Measurements from ENCODE around the gene ADISSP. TPM values are rescaled to one million over a fixed set of nuclear protein-coding genes. Genes with fewer than 3 reads are reported as not detected.

Gene ADISSP
- total and polyA plus RNA-seq, 2 of the 13 experiments (the other 11 are each of a cell fraction or from before 2014, with no cell fraction given), result 38.3 to 90.6 TPM

- TF ChIP-seq ZNF280D (CRISPR knock-in tag; IDR thresholded peaks at IDR 0.05), result peak; percentile 68; the same call in 1 of the 2 replicates
- TF ChIP-seq ZNF326 (CRISPR knock-in tag; IDR thresholded peaks at IDR 0.05; ENCODE audit: borderline replicate concordance), result no peak
- no peak for TF ChIP-seq ARNT (IDR thresholded peaks at IDR 0.05)
- 0 out of 2 replicates have a peak, but pooled peaks have one; percentile 20 for TF ChIP-seq ZNF788 (CRISPR knock-in tag; IDR thresholded peaks at IDR 0.05; ENCODE audit: borderline replicate concordance)
- no peak for TF ChIP-seq SNRNP70 (IDR thresholded peaks at IDR 0.05; ENCODE audit: low read depth, low read length)
- TF ChIP-seq ZNF549 (CRISPR knock-in tag; IDR thresholded peaks at IDR 0.05), result no peak
- 0 out of 2 replicates have a peak, but pooled peaks have one; percentile 21 for TF ChIP-seq ZSCAN31 (CRISPR knock-in tag; IDR thresholded peaks at IDR 0.05; ENCODE audit: low read depth)
- TF ChIP-seq FOSL2 (CRISPR knock-in tag; IDR thresholded peaks at IDR 0.05), result peak; percentile 82
- TF ChIP-seq CTCF (CRISPR knock-in tag; IDR thresholded peaks at IDR 0.05), result peak; percentile 47
- TF ChIP-seq ZNF225 (CRISPR knock-in tag; IDR thresholded peaks at IDR 0.05), result no peak
- peak; percentile 55 for TF ChIP-seq ZNF687 (CRISPR knock-in tag; IDR thresholded peaks at IDR 0.05)
- TF ChIP-seq HOXA3 (CRISPR knock-in tag; IDR thresholded peaks at IDR 0.05), result 0 out of 2 replicates have a peak, but pooled peaks have one; percentile 17
- peak; percentile 33 for TF ChIP-seq XRCC5 (optimal IDR thresholded peaks at IDR 0.05; ENCODE audit: low read length)
- TF ChIP-seq ZNF501 (CRISPR knock-in tag; IDR thresholded peaks at IDR 0.05), result 0 out of 2 replicates have a peak, but pooled peaks have one; percentile 47
- TF ChIP-seq ZNF598 (CRISPR knock-in tag; IDR thresholded peaks at IDR 0.05; ENCODE audit: borderline replicate concordance), result 0 out of 2 replicates have a peak, but pooled peaks have one; percentile 17
- no peak for TF ChIP-seq ZNF777 (CRISPR knock-in tag; IDR thresholded peaks at IDR 0.05)
- TF ChIP-seq ZNF430 (CRISPR knock-in tag; IDR thresholded peaks at IDR 0.05), result 0 out of 2 replicates have a peak, but pooled peaks have one; percentile 30
- peak; percentile 23; the same call in 1 of the 2 replicates for TF ChIP-seq ZNF563 (CRISPR knock-in tag; IDR thresholded peaks at IDR 0.05)
- TF ChIP-seq SP2 (CRISPR knock-in tag; IDR thresholded peaks at IDR 0.05), result no peak
- TF ChIP-seq AGO1 (IDR thresholded peaks at IDR 0.05; ENCODE audit: low read depth, low read length, poor library complexity, severe bottlenecking), result peak; percentile 76
- TF ChIP-seq ZNF547 (CRISPR knock-in tag; IDR thresholded peaks at IDR 0.05), result peak; percentile 64; the same call in 1 of the 2 replicates
Measured at GRCh38 chr20:3744806-3745685, 22.5 kb downstream of the ADISSP start (continued).

Measured in HepG2 (cell line).